HepG2 (cell line): ENCODE data around the gene ELMO2. TPM values are rescaled to one million over a fixed set of nuclear protein-coding genes. Genes with fewer than 3 reads are reported as not detected.

Experiments used
- ATF2 ChIP-seq: sonication (generic); formaldehyde crosslinking; IDR thresholded peaks from 2 replicates; pipeline ENCODE4 v1.4.0; 2020; ENCODE audit warnings: missing genetic modification reagents
- ATF4 ChIP-seq, 2 experiments: fragments of 450-650 bp in 1 of 2; sonication (generic) in 1 of 2; formaldehyde crosslinking; IDR thresholded peaks; 2 replicates each; pipeline versions ENCODE4 v1.5.0 to v1.8.0; 2020 to 2022; ENCODE audit warnings: mild to moderate bottlenecking in 1 of 2, missing genetic modification reagents in 1 of 2
- CEBPG ChIP-seq: IDR thresholded peaks from 2 replicates; pipeline ENCODE4 v1.6.1; 2016
- CHD2 ChIP-seq: IDR thresholded peaks from 2 replicates; pipeline ENCODE4 v1.6.1; 2011; ENCODE audit warnings: low read depth, low read length, improper control_type of control experiment
- CREB1 ChIP-seq, 2 experiments: fragments of 450-650 bp in 1 of 2; IDR thresholded peaks; 2 replicates each; pipeline ENCODE4 v1.6.1; 2016 to 2017; ENCODE audit warnings: control low read depth in 1 of 2, mild to moderate bottlenecking in 1 of 2, missing compliant biosample characterization in 1 of 2, missing genetic modification characterization in 1 of 2
- EP300 ChIP-seq, 3 experiments: sonication (generic) in 1 of 3; formaldehyde crosslinking in 1 of 3; IDR thresholded peaks; 2 replicates each; pipeline versions ENCODE4 v1.5.1 to v1.6.1; 2011 to 2020; ENCODE audit warnings: low read depth in 2 of 3, low read length in 2 of 3, borderline replicate concordance in 1 of 3, improper control_type of control experiment in 1 of 3, mild to moderate bottlenecking in 1 of 3, missing genetic modification reagents in 1 of 3, moderate library complexity in 1 of 3
- FOXO1 ChIP-seq: sonication (generic); formaldehyde crosslinking; IDR thresholded peaks from 2 replicates; pipeline ENCODE4 v1.4.0; 2020; ENCODE audit warnings: missing genetic modification reagents
- HNF4G ChIP-seq, 2 experiments: sonication (generic) in 1 of 2; formaldehyde crosslinking in 1 of 2; IDR thresholded peaks; 2 replicates each; pipeline versions ENCODE4 v1.4.0 to v1.6.1; 2011 to 2020; ENCODE audit warnings: borderline replicate concordance in 2 of 2, low read depth in 2 of 2, mild to moderate bottlenecking in 2 of 2, low read length in 1 of 2, missing genetic modification reagents in 1 of 2, moderate library complexity in 1 of 2
- MAFG ChIP-seq: sonication (generic); formaldehyde crosslinking; IDR thresholded peaks from 2 replicates; pipeline ENCODE4 v1.5.1; 2020; ENCODE audit warnings: mild to moderate bottlenecking, missing genetic modification reagents
- PAF1 ChIP-seq: IDR thresholded peaks from 2 replicates; pipeline ENCODE4 v1.6.1; 2016; ENCODE audit warnings: missing genetic modification reagents, missing compliant biosample characterization
- PCBP1 ChIP-seq: fragments of 200-400 bp; formaldehyde crosslinking; IDR thresholded peaks from 2 replicates; pipeline ENCODE4 v1.6.1; 2017; ENCODE audit warnings: mild to moderate bottlenecking, low read depth, low read length, borderline replicate concordance
- POLR2A ChIP-seq, 2 experiments: IDR thresholded peaks; 2 replicates each; pipeline ENCODE4 v1.6.1; 2011; ENCODE audit warnings: low read depth in 2 of 2, low read length in 2 of 2, mild to moderate bottlenecking in 1 of 2, moderate library complexity in 1 of 2; ENCODE audit not compliant: insufficient read depth in 1 of 2
- RBFOX2 ChIP-seq: fragments of 200-400 bp; formaldehyde crosslinking; IDR thresholded peaks from 2 replicates; pipeline ENCODE4 v1.6.1; 2017; ENCODE audit warnings: low read depth, mild to moderate bottlenecking, low read length
- THAP8 ChIP-seq: sonication (generic); formaldehyde crosslinking; IDR thresholded peaks from 2 replicates; pipeline ENCODE4 v1.5.1; 2020; ENCODE audit warnings: missing genetic modification reagents, mild to moderate bottlenecking, borderline replicate concordance
- ZNF101 ChIP-seq: sonication (generic); formaldehyde crosslinking; IDR thresholded peaks from 2 replicates; pipeline ENCODE4 v1.4.0; 2020; ENCODE audit warnings: mild to moderate bottlenecking, low read depth, missing genetic modification reagents, borderline replicate concordance
- ZNF768 ChIP-seq: sonication (generic); formaldehyde crosslinking; IDR thresholded peaks from 2 replicates; pipeline ENCODE4 v1.4.0; 2020; ENCODE audit warnings: missing genetic modification reagents
- polyA plus RNA-seq, 8 experiments: library from polyadenylated mRNA; depleted of rRNA in 3 of 8; stranded (reverse) in 7 of 8; unstranded in 1 of 8; fragments of >200 nt; fragmentation: Illumina TruSeq in 4 of 8; extraction: Trizol in 4 of 8; gene quantifications; 2 replicates each; pipeline versions ENCODE4 v1.2.1 to v1.2.3, GENCODE V29; 2011 to 2016; ENCODE audit warnings: low read depth in 4 of 8, missing spikeins in 1 of 8, mixed read lengths in 1 of 8; ENCODE audit not compliant: insufficient read depth in 1 of 8
- total RNA-seq, 5 experiments: library from RNA; depleted of rRNA; stranded (reverse); fragments of >200 nt; fragmentation: Illumina TruSeq; extraction: Trizol; gene quantifications; 2 replicates each; pipeline ENCODE4 v1.2.3, GENCODE V29; 2016; ENCODE audit warnings: low read depth in 1 of 5
- TF ChIP-seq, protein P1 (sequence below): sonication (generic); formaldehyde crosslinking; IDR thresholded peaks from 2 replicates; pipeline ENCODE4 v1.9.0; 2022; ENCODE audit warnings: missing genetic modification reagents, mild to moderate bottlenecking, borderline replicate concordance
- TF ChIP-seq, protein P2 (sequence below): sonication (generic); IDR thresholded peaks from 2 replicates; pipeline ENCODE4 v1.6.1; 2016; ENCODE audit warnings: low read depth, borderline replicate concordance
- TF ChIP-seq, protein P3 (sequence below): sonication (generic); formaldehyde crosslinking; IDR thresholded peaks from 2 replicates; pipeline ENCODE4 v1.5.0; 2020; ENCODE audit warnings: missing genetic modification reagents
- TF ChIP-seq, protein P4 (sequence below): sonication (generic); formaldehyde crosslinking; IDR thresholded peaks from 2 replicates; pipeline ENCODE4 v1.4.0; 2020; ENCODE audit warnings: missing genetic modification reagents

The ELMO2 gene
- total and polyA plus RNA-seq, 2 of the 13 experiments (the other 11 are each of a cell fraction or from before 2014, with no cell fraction given): 30.6 to 35.7 TPM

DNA sequence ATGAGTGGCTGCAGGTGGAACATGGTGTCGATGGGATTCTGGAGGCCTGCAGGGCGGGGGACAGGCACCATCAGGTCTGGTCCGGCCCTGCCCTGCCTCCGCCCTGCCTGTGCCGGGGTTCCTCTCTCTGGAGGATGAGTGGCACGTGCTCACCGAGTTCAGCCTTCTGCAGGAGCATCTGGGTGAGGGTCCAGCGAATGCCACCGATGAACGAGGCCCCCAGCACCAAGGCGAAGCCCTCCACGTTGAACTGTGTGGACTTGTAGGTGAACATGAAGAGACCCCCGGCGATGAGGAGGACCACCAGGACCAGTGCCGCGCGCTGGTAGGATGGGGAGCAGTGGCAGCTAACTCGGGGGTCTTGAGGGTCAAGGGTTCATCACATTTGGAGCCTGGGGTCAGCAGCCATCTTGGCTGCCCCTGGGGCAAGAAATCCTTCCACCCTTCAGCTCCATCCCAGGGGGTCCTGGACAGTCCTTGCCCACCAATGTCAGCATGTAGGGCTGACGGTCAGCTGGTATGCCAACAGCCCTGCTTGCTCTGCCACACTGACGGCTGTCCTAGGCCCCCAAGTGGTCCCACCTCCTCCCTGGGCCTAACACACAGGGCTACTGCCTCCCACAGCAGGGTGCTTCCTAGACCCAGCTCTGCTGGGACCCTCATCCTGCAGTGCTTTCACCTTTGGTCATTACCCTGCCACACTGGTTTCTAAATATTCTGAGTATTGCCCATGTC is 51.3 kb downstream of the ELMO2 start (continued):
- TF ChIP-seq EP300 (IDR thresholded peaks at IDR 0.05; ENCODE audit: low read depth in 2 of 2, low read length in 2 of 2): no peak
- TF ChIP-seq EP300 (CRISPR knock-in tag; IDR thresholded peaks at IDR 0.05; ENCODE audit: borderline replicate concordance): no peak
- no peak for TF ChIP-seq ZNF101 (CRISPR knock-in tag)
- peak; percentile 27; the same call in 1 of the 2 replicates for TF ChIP-seq RBFOX2
- peak in 1 of 2 experiments; percentile 24; a peak in 1 of 4 replicates for TF ChIP-seq POLR2A (IDR thresholded peaks at IDR 0.05; ENCODE audit: insufficient read depth in 1 of 2, low read depth in 2 of 2, low read length in 2 of 2)
- TF ChIP-seq ZNF768: 0 out of 2 replicates have a peak, but pooled peaks have one; percentile 41
- no peak for TF ChIP-seq CREB1 (IDR thresholded peaks at IDR 0.05)
- TF ChIP-seq CREB1 (CRISPR knock-in tag; IDR thresholded peaks at IDR 0.05): no peak
- TF ChIP-seq FOXO1 (CRISPR knock-in tag): no peak
- TF ChIP-seq CEBPG (CRISPR knock-in tag): no peak
- no peak for TF ChIP-seq CHD2
- TF ChIP-seq PAF1 (CRISPR knock-in tag): 0 out of 2 replicates have a peak, but pooled peaks have one; percentile 47
- no peak for TF ChIP-seq HNF4G (IDR thresholded peaks at IDR 0.05; ENCODE audit: borderline replicate concordance, low read depth, low read length)
- TF ChIP-seq HNF4G (CRISPR knock-in tag; IDR thresholded peaks at IDR 0.05; ENCODE audit: borderline replicate concordance, low read depth): no peak
- TF ChIP-seq, protein P1, sequence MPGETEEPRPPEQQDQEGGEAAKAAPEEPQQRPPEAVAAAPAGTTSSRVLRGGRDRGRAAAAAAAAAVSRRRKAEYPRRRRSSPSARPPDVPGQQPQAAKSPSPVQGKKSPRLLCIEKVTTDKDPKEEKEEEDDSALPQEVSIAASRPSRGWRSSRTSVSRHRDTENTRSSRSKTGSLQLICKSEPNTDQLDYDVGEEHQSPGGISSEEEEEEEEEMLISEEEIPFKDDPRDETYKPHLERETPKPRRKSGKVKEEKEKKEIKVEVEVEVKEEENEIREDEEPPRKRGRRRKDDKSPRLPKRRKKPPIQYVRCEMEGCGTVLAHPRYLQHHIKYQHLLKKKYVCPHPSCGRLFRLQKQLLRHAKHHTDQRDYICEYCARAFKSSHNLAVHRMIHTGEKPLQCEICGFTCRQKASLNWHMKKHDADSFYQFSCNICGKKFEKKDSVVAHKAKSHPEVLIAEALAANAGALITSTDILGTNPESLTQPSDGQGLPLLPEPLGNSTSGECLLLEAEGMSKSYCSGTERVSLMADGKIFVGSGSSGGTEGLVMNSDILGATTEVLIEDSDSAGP (CRISPR knock-in tag): no peak
- no peak for TF ChIP-seq PCBP1
- TF ChIP-seq, protein P2, sequence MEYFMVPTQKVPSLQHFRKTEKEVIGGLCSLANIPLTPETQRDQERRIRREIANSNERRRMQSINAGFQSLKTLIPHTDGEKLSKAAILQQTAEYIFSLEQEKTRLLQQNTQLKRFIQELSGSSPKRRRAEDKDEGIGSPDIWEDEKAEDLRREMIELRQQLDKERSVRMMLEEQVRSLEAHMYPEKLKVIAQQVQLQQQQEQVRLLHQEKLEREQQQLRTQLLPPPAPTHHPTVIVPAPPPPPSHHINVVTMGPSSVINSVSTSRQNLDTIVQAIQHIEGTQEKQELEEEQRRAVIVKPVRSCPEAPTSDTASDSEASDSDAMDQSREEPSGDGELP: no peak
- no peak for TF ChIP-seq ATF2 (CRISPR knock-in tag)
- no peak for TF ChIP-seq ATF4 (CRISPR knock-in tag; IDR thresholded peaks at IDR 0.05)
- TF ChIP-seq, protein P3, sequence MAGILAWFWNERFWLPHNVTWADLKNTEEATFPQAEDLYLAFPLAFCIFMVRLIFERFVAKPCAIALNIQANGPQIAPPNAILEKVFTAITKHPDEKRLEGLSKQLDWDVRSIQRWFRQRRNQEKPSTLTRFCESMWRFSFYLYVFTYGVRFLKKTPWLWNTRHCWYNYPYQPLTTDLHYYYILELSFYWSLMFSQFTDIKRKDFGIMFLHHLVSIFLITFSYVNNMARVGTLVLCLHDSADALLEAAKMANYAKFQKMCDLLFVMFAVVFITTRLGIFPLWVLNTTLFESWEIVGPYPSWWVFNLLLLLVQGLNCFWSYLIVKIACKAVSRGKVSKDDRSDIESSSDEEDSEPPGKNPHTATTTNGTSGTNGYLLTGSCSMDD (CRISPR knock-in tag): no peak
- TF ChIP-seq, protein P4, sequence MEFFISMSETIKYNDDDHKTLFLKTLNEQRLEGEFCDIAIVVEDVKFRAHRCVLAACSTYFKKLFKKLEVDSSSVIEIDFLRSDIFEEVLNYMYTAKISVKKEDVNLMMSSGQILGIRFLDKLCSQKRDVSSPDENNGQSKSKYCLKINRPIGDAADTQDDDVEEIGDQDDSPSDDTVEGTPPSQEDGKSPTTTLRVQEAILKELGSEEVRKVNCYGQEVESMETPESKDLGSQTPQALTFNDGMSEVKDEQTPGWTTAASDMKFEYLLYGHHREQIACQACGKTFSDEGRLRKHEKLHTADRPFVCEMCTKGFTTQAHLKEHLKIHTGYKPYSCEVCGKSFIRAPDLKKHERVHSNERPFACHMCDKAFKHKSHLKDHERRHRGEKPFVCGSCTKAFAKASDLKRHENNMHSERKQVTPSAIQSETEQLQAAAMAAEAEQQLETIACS (CRISPR knock-in tag): no peak
- TF ChIP-seq THAP8: no peak
- no peak for TF ChIP-seq MAFG (CRISPR knock-in tag)
